Measurements from ENCODE around the gene LAPTM4A.

DNA sequence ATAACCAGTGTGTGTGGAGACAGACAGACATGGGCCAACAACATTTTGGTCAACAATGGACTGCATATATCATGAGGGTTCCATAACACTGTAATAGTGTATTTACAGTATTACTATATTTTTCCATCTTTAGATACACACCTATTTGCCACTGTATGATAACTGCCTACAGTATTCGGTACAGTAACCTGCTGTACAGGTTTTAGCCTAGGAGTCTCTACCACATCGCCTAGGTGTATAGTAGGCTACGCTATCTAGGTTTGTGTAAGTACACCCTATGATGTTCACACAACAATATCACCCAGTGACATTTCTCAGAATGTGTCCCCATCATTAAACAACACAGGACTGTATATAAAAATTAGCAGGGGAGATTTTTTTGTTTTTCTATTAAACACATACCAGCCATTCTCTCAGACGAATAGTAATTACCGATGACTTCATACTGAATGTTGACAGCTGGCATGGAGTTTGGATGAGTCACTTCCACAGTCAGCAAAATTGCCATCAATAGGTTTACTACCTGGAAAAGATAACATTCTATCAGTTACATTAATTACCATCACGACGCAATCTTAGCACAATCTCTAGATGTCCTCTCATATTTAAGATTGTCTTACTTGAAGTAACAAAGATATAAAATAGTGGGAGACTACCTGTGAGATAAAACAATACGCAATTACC, 10.8 kb downstream of the LAPTM4A start:
- TF ChIP-seq POLR2AphosphoS5 (IDR thresholded peaks at IDR 0.05; ENCODE audit: low read depth, low read length) (no peak), TAF1 (IDR thresholded peaks at IDR 0.05; ENCODE audit: borderline replicate concordance, insufficient read depth, low read length) (no peak)
- TF ChIP-seq, protein P1, sequence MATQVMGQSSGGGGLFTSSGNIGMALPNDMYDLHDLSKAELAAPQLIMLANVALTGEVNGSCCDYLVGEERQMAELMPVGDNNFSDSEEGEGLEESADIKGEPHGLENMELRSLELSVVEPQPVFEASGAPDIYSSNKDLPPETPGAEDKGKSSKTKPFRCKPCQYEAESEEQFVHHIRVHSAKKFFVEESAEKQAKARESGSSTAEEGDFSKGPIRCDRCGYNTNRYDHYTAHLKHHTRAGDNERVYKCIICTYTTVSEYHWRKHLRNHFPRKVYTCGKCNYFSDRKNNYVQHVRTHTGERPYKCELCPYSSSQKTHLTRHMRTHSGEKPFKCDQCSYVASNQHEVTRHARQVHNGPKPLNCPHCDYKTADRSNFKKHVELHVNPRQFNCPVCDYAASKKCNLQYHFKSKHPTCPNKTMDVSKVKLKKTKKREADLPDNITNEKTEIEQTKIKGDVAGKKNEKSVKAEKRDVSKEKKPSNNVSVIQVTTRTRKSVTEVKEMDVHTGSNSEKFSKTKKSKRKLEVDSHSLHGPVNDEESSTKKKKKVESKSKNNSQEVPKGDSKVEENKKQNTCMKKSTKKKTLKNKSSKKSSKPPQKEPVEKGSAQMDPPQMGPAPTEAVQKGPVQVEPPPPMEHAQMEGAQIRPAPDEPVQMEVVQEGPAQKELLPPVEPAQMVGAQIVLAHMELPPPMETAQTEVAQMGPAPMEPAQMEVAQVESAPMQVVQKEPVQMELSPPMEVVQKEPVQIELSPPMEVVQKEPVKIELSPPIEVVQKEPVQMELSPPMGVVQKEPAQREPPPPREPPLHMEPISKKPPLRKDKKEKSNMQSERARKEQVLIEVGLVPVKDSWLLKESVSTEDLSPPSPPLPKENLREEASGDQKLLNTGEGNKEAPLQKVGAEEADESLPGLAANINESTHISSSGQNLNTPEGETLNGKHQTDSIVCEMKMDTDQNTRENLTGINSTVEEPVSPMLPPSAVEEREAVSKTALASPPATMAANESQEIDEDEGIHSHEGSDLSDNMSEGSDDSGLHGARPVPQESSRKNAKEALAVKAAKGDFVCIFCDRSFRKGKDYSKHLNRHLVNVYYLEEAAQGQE (IDR thresholded peaks at IDR 0.05; ENCODE audit: insufficient read depth in 1 of 2, low read depth in 2 of 2, low read length in 2 of 2), result no peak
